Measurements from ENCODE around the gene ZBED3.
"Not testable (repeated sequence)": the region's sequence is repeated elsewhere in the genome, so short reads cannot be mapped to it uniquely, and the experiment has no call there.

DNA sequence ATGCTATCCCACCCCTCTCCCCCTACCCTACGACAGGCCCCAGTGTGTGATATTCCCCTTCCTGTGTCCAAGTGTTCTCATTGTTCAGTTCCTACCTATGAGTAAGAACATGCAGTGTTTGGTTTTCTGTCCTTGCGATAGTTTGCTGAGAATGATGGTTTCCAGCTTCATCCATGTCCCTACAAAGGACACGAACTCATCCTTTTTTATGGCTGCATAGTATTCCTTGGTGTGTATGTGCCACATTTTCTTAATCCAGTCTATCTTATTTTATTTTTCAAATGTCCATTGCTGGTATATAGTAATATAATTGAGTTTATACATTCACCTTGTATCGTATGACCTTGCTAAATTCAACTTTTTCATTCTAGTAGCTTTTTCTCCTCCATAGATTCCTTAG is 19.9 kb upstream of the ZBED3 start:
- not testable (repeated sequence) for TF ChIP-seq JUN (IDR thresholded peaks at IDR 0.05; ENCODE audit: borderline replicate concordance, low read depth, low read length); JUN (CRISPR knock-in tag; IDR thresholded peaks at IDR 0.05; ENCODE audit: borderline replicate concordance); RBM15 (IDR thresholded peaks at IDR 0.05; ENCODE audit: insufficient read depth, low read length); GTF2F1 (IDR thresholded peaks at IDR 0.05; ENCODE audit: low read depth, low read length); CEBPB (tag; IDR thresholded peaks at IDR 0.05); POLR2A (conservative IDR thresholded peaks at IDR 0.05); TCF7L2 (IDR thresholded peaks at IDR 0.05; ENCODE audit: low read depth, low read length); RFX5 (IDR thresholded peaks at IDR 0.05; ENCODE audit: low read depth, low read length)
- TF ChIP-seq, protein P1, sequence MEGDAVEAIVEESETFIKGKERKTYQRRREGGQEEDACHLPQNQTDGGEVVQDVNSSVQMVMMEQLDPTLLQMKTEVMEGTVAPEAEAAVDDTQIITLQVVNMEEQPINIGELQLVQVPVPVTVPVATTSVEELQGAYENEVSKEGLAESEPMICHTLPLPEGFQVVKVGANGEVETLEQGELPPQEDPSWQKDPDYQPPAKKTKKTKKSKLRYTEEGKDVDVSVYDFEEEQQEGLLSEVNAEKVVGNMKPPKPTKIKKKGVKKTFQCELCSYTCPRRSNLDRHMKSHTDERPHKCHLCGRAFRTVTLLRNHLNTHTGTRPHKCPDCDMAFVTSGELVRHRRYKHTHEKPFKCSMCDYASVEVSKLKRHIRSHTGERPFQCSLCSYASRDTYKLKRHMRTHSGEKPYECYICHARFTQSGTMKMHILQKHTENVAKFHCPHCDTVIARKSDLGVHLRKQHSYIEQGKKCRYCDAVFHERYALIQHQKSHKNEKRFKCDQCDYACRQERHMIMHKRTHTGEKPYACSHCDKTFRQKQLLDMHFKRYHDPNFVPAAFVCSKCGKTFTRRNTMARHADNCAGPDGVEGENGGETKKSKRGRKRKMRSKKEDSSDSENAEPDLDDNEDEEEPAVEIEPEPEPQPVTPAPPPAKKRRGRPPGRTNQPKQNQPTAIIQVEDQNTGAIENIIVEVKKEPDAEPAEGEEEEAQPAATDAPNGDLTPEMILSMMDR (IDR thresholded peaks at IDR 0.05 in 2 of 3, conservative IDR thresholded peaks at IDR 0.05 in 1 of 3; ENCODE audit: insufficient read depth in 2 of 3, low read depth in 1 of 3, low read length in 3 of 3), result not testable (repeated sequence)
- TF ChIP-seq, protein P2, sequence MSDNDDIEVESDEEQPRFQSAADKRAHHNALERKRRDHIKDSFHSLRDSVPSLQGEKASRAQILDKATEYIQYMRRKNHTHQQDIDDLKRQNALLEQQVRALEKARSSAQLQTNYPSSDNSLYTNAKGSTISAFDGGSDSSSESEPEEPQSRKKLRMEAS (CRISPR knock-in tag; IDR thresholded peaks at IDR 0.05), result not testable (repeated sequence)

Measured in K562 (cell line).